Pulmonary artery endothelial cell (primary cell): Measurements from ENCODE around the gene CYP4B1. TPM values are rescaled to one million over a fixed set of nuclear protein-coding genes. Genes with fewer than 3 reads are reported as not detected.
"Not testable (repeated sequence)": the region's sequence is repeated elsewhere in the genome, so short reads cannot be mapped to it uniquely, and the experiment has no call there.

Source experiments
- DNase-seq: peaks from one replicate; pipeline ENCODE4 v3.0.0-alpha.2; 2011; ENCODE audit warnings: low read depth, low spot score
- total RNA-seq: library from RNA; depleted of rRNA; stranded (reverse); fragments of >200 nt; gene quantifications from 2 replicates; pipeline ENCODE4 v1.2.3, GENCODE V29; 2014

CYP4B1 gene
- total RNA-seq, 1 donor from 2014 or later = not detected

DNA sequence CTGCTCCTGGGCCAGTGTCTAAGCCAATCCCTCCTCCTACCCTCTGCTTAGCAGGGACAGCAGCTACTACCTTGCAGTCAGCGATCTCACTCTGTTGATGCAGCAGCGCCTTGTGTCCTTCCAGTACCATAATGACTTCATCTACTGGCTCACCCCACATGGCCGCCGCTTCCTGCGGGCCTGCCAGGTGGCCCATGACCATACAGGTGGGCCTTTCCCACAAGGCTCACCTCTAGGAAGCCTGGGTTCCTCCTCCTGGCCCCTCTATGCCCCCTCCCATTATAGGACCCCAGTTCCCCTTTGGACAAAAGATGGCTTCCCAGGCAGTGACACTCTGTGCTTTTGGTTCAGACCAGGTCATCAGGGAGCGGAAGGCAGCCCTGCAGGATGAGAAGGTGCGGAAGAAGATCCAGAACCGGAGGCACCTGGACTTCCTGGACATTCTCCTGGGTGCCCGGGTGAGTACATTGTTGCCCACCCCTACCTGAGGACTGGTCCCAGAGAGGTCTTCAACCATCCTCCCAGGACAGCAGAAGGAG is 15.1 kb downstream of the CYP4B1 start:
- no peak for DNase-seq

DNA sequence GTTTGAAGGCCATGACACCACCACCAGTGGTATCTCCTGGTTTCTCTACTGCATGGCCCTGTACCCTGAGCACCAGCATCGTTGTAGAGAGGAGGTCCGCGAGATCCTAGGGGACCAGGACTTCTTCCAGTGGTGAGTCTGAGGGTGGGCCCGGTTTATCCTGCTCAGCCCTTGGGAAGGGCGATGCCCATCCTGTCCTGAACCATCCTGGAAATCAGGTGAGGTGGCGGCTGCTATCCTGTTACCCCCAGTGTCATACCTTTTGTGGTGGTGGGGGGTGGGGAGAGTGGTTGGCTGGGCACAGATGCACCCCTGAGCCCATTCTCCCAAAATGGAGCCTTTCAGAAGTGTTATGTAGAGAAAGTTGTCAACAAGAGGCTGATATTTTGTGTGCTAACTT is 16.3 kb downstream of the CYP4B1 start:
- DNase-seq = no peak

- DNase-seq = no peak
Observed at GRCh38 chr1:46816930-46817329, 18.1 kb downstream of the CYP4B1 start.

DNA sequence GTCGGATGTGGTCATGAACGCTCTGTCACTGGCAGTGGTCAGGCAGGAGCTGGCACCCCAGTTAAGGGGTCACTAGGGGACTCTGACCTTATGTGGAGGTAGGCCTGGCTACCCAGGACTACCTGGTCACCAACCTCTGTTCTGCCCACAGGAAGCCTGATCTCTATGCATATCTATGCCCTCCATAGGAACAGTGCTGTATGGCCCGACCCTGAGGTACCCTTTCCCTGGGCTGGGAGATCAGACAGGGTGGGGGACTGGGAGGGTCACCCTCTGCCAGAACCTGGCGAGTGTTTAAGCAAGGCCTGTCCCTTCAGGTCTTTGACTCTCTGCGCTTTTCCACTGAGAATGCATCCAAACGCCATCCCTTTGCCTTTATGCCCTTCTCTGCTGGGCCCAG is 19.0 kb downstream of the CYP4B1 start:
- no peak for DNase-seq

DNA sequence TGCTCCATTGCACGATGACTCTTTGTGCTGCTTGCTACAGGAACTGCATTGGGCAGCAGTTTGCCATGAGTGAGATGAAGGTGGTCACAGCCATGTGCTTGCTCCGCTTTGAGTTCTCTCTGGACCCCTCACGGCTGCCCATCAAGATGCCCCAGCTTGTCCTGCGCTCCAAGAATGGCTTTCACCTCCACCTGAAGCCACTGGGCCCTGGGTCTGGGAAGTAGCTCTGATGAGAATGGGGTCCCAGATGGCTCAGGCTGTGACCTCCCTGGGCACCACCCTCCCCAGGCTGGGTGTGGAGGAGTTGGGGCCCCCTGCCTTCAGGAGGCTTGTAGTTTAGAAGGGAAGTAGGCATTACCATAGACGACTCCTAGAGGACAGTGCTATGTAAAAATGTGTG is 19.7 kb downstream of the CYP4B1 start:
- DNase-seq = no peak

- no peak for DNase-seq
Observed at GRCh38 chr1:46819335-46819734, 20.5 kb downstream of the CYP4B1 start.

GRCh38 chr1:46820076-46820475 is 21.2 kb downstream of the CYP4B1 start:
- DNase-seq = no peak

- no peak for DNase-seq
Observed at GRCh38 chr1:46820560-46821060, 21.8 kb downstream of the CYP4B1 start.

- no peak for DNase-seq
Observed at GRCh38 chr1:46822248-46822826, 23.5 kb downstream of the CYP4B1 start.

DNA sequence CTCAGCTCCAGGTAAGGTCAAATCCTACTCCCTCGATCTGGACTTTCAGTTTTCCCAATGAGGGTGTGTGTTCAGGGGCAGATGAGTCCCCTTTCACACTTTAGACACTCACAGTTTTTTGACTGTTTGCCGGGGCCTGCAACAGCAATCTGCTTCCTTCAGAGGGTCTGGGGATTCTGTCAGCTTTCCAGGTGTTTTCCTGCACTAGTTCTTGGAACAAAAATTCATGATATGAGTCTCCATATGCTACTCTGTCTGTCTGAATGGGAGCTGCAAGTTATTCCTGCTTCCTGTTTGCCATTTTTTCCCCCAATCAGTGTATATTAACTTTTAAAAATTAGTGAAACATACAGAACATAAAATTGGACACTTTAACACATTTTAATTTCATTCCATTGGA is 24.3 kb downstream of the CYP4B1 start:
- DNase-seq = no peak

GRCh38 chr1:46826892-46827291 is 28.0 kb downstream of the CYP4B1 start:
- DNase-seq = not testable (repeated sequence)

DNA sequence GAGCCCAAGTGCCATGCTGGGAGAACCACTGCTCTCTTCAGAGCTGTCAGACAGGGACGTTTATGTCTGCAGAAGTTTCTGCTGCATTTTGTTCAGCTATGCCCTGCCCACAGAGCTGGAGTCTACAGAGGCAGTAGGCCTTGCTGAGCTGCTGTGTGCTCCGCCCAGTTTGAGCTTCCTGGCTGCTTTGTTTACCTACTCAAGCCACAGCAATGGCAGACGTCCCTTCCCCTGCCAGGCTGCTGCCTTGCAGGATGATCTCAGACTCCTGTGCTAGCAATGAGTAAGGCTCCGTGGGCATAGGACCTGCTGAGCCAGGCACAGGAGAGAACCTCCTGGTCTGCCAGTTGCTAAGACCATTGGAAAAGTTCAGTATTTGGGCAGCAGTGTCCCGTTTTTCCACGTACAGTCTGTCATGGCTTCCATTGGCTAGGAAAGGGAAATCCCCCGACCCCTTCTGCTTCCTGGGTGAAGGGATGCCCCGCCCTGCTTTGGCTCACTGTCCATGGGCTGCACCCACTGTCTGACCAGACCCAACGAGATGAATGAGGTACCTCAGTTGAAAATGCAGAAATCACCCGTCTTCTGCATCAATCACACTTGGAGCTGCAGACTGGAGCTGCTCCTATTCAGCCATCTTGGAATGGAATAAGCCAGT is 31.9 kb downstream of the CYP4B1 start:
- DNase-seq = no peak

DNA sequence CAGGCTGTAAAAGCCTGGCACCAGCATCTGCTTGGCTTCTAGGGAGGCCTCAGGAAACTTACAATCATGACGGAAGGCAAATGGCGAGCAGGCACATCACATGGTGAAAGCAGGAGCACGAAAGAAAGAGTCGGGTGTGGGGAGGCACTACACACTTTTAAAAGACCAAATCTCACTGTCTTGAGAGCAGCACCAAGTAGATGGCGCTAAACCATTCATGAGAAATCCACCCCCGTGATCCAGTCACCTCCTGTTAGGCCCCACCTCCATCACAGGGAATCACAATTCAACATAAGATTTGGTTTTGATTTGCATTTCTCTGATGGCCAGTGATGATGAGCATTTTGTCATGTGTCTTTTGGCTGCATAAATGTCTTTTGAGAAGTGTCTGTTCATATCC is 36.6 kb downstream of the CYP4B1 start:
- not testable (repeated sequence) for DNase-seq

DNA sequence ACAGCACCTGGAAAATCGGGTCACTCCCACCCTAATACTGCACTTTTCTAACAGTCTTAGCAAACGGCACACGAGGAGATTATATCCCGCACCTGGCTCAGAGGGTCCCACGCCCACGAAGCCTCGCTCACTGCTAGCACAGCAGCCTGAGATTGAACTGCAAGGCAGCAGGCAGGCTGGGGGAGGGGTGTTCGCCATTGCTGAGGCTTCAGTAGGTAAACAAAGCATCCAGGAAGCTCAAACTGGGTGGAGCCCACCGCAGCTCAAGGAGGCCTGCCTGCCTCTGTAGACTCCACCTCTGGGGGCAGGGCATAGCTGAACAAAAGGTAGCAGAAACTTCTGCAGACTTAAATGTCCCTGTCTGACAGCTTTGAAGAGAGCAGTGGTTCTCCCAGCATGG is 47.5 kb downstream of the CYP4B1 start:
- not testable (repeated sequence) for DNase-seq

DNA sequence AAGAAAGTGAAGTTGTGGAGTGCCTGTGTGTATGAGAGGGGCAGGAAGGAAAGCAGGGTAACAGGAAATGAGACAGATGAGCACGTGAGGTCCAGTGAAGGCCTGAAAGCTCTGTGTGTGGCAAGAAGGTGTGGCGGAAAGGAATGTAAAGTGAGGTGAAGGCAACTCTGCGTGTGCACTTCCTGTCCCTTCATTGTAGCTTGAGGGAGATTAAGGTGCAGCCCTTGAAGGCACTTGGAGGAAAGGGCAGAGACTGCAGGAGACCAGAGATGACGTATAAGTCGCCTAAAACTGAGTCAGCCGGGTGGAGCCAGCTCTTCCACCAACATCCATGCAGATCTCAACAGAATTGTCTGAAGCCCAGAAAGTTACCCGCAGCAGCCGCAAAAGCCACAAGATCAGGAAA is 58.8 kb downstream of the CYP4B1 start:
- DNase-seq = not testable (repeated sequence)

DNA sequence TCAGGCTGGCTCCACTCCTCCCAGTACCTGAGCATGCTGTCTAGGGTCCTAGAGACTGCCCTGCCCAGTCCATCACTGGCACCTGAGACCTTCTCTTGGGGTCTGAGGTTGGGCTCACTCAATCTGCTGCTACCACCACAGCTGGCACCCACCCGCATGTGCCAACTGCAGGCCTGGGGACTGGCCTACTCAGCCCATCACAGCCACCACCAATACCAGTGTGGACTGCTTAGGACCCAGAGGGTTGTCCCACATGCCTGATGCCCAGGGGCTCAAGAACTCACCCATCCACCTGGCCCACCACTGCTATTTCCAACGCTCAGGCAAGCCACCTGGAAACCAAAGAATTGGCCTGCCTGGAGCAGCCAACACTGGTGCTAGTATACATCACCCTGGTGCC is 63.5 kb downstream of the CYP4B1 start:
- no peak for DNase-seq

Other genes with a start within 250 kb of the CYP4B1 start
- not detected in 2 replicates for gene KNCN, start 247.4 kb upstream of the CYP4B1 start, total RNA-seq
- gene MKNK1, start 194.8 kb upstream of the CYP4B1 start, total RNA-seq = 19.7 and 22.1 TPM in 2 replicates
- gene MOB3C, start 182.2 kb upstream of the CYP4B1 start, total RNA-seq = 7.5 and 8.1 TPM in 2 replicates
- gene ATPAF1, start 130.7 kb upstream of the CYP4B1 start, total RNA-seq = 31.1 and 39.7 TPM in 2 replicates
- not detected in 2 replicates for gene TEX38, start 127.2 kb upstream of the CYP4B1 start, total RNA-seq
- gene EFCAB14, start 79.9 kb upstream of the CYP4B1 start, total RNA-seq = 43.6 and 44.2 TPM in 2 replicates
- not detected in 2 replicates for gene CYP4A11, start 142.4 kb downstream of the CYP4B1 start, total RNA-seq
- gene CYP4X1, start 224.6 kb downstream of the CYP4B1 start, total RNA-seq = 1.6 and 2.0 TPM in 2 replicates